ENCODE measurements around the gene BLOC1S3. TPM values are rescaled to one million over a fixed set of nuclear protein-coding genes. Genes with fewer than 3 reads are reported as not detected.

The BLOC1S3 gene
- total RNA-seq (2014; rRNA removed; shearing (Covaris generic)), result 1.5 and 5.0 TPM in 2 replicates
- polyA plus RNA-seq (2015; cell fraction: cytosol; rRNA removed), result 5.7 and 6.5 TPM in 2 replicates
- 5.0 and 6.5 TPM in 2 replicates for polyA plus RNA-seq (2015; cell fraction: nucleus; rRNA removed)

- DNase-seq (ENCODE audit: low read depth), result peak; percentile 100
Observed at GRCh38 chr19:45178262-45179071, at the start of gene BLOC1S3. Gene BLOC1S3 (plus strand): TSS chr19:45178784. CDS start chr19:45179297, 513 bp downstream.

- no peak for DNase-seq (ENCODE audit: low read depth)
Observed at GRCh38 chr19:45128806-45129205, 49.8 kb upstream of the BLOC1S3 start.

GRCh38 chr19:45130236-45130635 is 48.3 kb upstream of the BLOC1S3 start:
- DNase-seq (ENCODE audit: low read depth), result no peak

GRCh38 chr19:45130888-45131615 is 47.5 kb upstream of the BLOC1S3 start:
- peak; percentile 52 for DNase-seq (ENCODE audit: low read depth)

GRCh38 chr19:45133661-45134060 is 44.9 kb upstream of the BLOC1S3 start:
- DNase-seq (ENCODE audit: low read depth), result no peak

- DNase-seq (ENCODE audit: low read depth), result no peak
Observed at GRCh38 chr19:45135176-45135885, 43.3 kb upstream of the BLOC1S3 start.

- DNase-seq (ENCODE audit: low read depth), result no peak
Observed at GRCh38 chr19:45136507-45137178, 41.9 kb upstream of the BLOC1S3 start.

GRCh38 chr19:45137179-45137761 is 41.3 kb upstream of the BLOC1S3 start:
- no peak for DNase-seq (ENCODE audit: low read depth)

GRCh38 chr19:45138303-45138751 is 40.3 kb upstream of the BLOC1S3 start:
- no peak for DNase-seq (ENCODE audit: low read depth)

- no peak for DNase-seq (ENCODE audit: low read depth)
Observed at GRCh38 chr19:45139286-45140143, 39.1 kb upstream of the BLOC1S3 start.

- no peak for DNase-seq (ENCODE audit: low read depth)
Observed at GRCh38 chr19:45140144-45140503, 38.5 kb upstream of the BLOC1S3 start.

GRCh38 chr19:45140533-45140932 is 38.1 kb upstream of the BLOC1S3 start:
- no peak for DNase-seq (ENCODE audit: low read depth)

GRCh38 chr19:45141203-45141900 is 37.2 kb upstream of the BLOC1S3 start:
- no peak for DNase-seq (ENCODE audit: low read depth)

GRCh38 chr19:45142016-45142725 is 36.4 kb upstream of the BLOC1S3 start:
- DNase-seq (ENCODE audit: low read depth), result no peak

- DNase-seq (ENCODE audit: low read depth), result no peak
Observed at GRCh38 chr19:45142726-45143110, 35.9 kb upstream of the BLOC1S3 start.

- no peak for DNase-seq (ENCODE audit: low read depth)
Observed at GRCh38 chr19:45144431-45145269, 33.9 kb upstream of the BLOC1S3 start.

All from HT1080 (cell line).